Prostate gland (tissue), 2 donors: Measurements from ENCODE around the gene FXR2.

Experiments used
- POLR2A ChIP-seq: fragments of 450-650 bp; IDR thresholded peaks from one replicate; pipeline ENCODE4 v1.6.1; 2016; ENCODE audit warnings: antibody characterized with exemption, mild to moderate bottlenecking
- TF ChIP-seq, protein P1 (sequence below), 4 experiments: fragments of 200-600 bp in 2 of 4; fragments of 450-650 bp in 2 of 4; sonication (generic) in 2 of 4; IDR thresholded peaks; 1 replicate in 3 of 4; 2 replicates in 1 of 4; pipeline ENCODE4 v1.5.1; 2016 to 2019; ENCODE audit warnings: antibody characterized with exemption in 4 of 4, mild to moderate bottlenecking in 2 of 4, moderate library complexity in 2 of 4

GRCh38 chr17:7606280-7606679 is 8.4 kb downstream of the FXR2 start:
- TF ChIP-seq, protein P1, sequence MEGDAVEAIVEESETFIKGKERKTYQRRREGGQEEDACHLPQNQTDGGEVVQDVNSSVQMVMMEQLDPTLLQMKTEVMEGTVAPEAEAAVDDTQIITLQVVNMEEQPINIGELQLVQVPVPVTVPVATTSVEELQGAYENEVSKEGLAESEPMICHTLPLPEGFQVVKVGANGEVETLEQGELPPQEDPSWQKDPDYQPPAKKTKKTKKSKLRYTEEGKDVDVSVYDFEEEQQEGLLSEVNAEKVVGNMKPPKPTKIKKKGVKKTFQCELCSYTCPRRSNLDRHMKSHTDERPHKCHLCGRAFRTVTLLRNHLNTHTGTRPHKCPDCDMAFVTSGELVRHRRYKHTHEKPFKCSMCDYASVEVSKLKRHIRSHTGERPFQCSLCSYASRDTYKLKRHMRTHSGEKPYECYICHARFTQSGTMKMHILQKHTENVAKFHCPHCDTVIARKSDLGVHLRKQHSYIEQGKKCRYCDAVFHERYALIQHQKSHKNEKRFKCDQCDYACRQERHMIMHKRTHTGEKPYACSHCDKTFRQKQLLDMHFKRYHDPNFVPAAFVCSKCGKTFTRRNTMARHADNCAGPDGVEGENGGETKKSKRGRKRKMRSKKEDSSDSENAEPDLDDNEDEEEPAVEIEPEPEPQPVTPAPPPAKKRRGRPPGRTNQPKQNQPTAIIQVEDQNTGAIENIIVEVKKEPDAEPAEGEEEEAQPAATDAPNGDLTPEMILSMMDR (IDR thresholded peaks at IDR 0.05): no peak
- no peak for TF ChIP-seq POLR2A
